ENCODE data around the gene NPAS3. TPM values are rescaled to one million over a fixed set of nuclear protein-coding genes. Genes with fewer than 3 reads are reported as not detected.
A peak's percentile ranks its signal among the peaks of the same experiment; 100 is the strongest.

Gene NPAS3
- total and polyA plus RNA-seq, 8 donors: 0.09 to 0.79 (median 0.56) TPM

DNA sequence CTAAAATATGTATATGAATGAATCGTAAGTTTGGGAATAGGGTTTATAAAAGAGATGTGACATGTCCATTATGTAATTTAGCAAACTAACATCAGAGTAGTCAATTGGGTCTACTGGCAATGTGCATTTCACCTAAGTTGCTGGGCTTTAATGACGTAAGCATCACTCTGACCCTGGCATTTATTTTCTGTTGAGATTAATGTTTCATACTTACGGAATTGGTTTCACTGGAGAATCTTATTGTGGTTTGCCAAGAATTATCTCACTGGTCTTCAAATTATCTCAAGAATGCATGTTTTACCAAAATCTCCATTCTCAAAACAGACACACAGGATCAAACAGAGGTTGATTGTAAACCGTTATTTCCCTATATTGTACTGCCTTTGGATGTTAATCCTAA lies 437.1 kb downstream of the NPAS3 start:
- Histone ChIP-seq H3K36me3 (no peaks in the 10 kb centered on the region), H3K9me3 (no peaks in the 10 kb centered on the region), H3K27ac (no peak overlapping the region), H3K4me1 (no peaks in the 10 kb centered on the region), H3K27me3 (no peaks in the 10 kb centered on the region), H3K4me3 (no peak overlapping the region)
- TF ChIP-seq, protein P1, sequence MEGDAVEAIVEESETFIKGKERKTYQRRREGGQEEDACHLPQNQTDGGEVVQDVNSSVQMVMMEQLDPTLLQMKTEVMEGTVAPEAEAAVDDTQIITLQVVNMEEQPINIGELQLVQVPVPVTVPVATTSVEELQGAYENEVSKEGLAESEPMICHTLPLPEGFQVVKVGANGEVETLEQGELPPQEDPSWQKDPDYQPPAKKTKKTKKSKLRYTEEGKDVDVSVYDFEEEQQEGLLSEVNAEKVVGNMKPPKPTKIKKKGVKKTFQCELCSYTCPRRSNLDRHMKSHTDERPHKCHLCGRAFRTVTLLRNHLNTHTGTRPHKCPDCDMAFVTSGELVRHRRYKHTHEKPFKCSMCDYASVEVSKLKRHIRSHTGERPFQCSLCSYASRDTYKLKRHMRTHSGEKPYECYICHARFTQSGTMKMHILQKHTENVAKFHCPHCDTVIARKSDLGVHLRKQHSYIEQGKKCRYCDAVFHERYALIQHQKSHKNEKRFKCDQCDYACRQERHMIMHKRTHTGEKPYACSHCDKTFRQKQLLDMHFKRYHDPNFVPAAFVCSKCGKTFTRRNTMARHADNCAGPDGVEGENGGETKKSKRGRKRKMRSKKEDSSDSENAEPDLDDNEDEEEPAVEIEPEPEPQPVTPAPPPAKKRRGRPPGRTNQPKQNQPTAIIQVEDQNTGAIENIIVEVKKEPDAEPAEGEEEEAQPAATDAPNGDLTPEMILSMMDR (IDR thresholded peaks at IDR 0.05): no peak
- no peak for ATAC-seq
- no peak for DNase-seq
- intact Hi-C loops (cut with DNase I): no loop called here

DNA sequence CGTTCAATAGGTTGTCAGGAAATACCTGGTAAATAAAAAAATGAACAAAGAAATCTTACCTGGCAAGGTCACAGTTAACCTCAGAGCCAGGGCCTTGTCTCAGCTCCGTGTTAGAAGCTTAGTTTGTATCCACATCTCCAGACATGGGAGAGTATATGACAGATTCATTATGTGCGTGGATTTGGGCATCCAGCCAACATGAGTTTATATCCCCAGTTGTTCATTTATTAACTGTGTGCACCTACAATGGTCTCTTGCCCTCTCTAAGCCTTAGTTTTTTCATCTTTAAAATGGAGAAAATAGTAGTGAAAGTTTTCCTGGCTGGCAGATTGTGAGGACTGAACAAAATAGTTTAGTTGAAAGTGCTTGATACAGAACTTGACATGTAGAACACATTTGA lies 437.8 kb downstream of the NPAS3 start:
- Histone ChIP-seq H3K9me3 (no peaks in the 10 kb centered on the region), H3K27me3 (no peaks in the 10 kb centered on the region), H3K27ac (no peak overlapping the region), H3K36me3 (no peaks in the 10 kb centered on the region), H3K4me3 (no peak overlapping the region), H3K4me1 (no peaks in the 10 kb centered on the region)
- intact Hi-C loops (cut with DNase I): no loop called here
- DNase-seq (no peak), ATAC-seq (no peak)
- TF ChIP-seq, protein P1 (IDR thresholded peaks at IDR 0.05): no peak

DNA sequence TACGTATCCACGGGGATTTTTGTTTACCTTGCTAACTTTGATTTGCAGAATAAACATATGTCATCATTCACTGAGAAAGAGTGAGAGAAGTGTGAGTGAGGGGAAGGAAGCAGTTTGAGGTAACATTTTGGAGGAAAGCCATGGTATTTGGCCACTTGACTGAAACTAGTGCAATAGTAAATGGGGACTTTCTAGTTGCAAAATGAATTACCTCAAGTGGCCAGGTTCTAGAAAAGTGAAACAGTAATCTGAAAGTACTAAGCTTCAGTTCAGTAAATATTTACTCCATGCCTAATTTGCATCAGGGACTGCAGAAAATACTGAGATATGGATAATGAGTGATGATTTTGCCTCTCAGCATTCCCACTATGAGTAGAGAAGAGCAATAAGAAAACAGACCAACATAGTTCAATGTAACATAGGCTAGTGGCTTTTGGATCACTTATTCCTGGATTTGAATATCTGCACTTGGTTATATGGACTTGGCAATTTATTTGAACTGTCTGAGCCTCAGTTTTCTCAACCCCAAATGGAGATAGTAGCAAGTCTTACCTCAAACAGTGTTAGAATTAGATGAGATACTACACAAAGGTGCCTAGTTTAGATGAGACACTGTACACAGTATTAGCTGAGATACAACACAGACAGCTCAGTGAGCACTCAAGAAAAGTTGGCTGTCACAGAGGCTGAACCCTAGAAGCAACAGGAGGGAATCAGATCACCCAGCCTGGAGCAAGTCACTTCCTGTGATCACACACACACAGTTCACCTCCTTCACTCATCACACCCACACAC lies 439.1 kb downstream of the NPAS3 start:
- DNase-seq (peak in 2 of 4 donors; percentile 24 to 40), ATAC-seq (peak; percentile 64)
- Histone ChIP-seq H3K27ac (no peak overlapping the region), H3K36me3 (no peaks in the 10 kb centered on the region), H3K9me3 (no peaks in the 10 kb centered on the region), H3K4me3 (no peak overlapping the region), H3K4me1 (no peaks in the 10 kb centered on the region), H3K27me3 (no peaks in the 10 kb centered on the region)
- TF ChIP-seq, protein P1 (IDR thresholded peaks at IDR 0.05): no peak
- intact Hi-C loops (cut with DNase I): no loop called here

- DNase-seq (no peak), ATAC-seq (no peak)
- no peaks in the 10 kb centered on the region for H3K9me3 ChIP-seq
- TF ChIP-seq, protein P1 (IDR thresholded peaks at IDR 0.05): no peak
- no peak overlapping the region for H3K4me3 ChIP-seq
- no peak overlapping the region for H3K27ac ChIP-seq
- H3K4me1 ChIP-seq: no peaks in the 10 kb centered on the region
- H3K36me3 ChIP-seq: no peaks in the 10 kb centered on the region
- intact Hi-C loops (cut with DNase I): no loop called here
- H3K27me3 ChIP-seq: no peaks in the 10 kb centered on the region
Observed at GRCh38 chr14:33381717-33382116, 443.0 kb downstream of the NPAS3 start.

DNA sequence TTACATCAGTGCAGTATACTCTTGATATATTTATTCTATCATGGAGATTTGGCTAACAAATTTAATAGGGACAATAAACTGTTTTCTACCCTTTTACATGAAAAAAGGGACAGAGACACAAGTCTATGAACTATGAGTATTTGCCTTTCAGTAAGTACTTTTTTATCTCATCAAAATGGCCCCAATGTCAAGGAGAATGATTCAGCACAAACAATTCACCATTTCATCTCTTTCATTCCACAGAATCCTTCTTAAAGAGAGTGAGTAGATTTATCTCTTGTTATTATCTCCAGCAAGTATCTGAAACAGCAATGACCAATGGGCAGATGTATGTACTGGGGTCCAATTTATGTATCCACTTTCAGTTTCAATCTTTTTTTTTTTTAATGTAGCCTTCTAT lies 447.5 kb downstream of the NPAS3 start:
- Histone ChIP-seq H3K4me1 (no peaks in the 10 kb centered on the region), H3K36me3 (no peaks in the 10 kb centered on the region), H3K27me3 (no peaks in the 10 kb centered on the region), H3K9me3 (no peaks in the 10 kb centered on the region), H3K4me3 (no peak overlapping the region), H3K27ac (no peak overlapping the region)
- intact Hi-C loops (cut with DNase I): no loop called here
- ATAC-seq: no peak
- no peak for DNase-seq
- TF ChIP-seq, protein P1 (IDR thresholded peaks at IDR 0.05): no peak

All from left lung (tissue), 10 donors.